ENCODE measurements around the gene KLHL14. TPM values are rescaled to one million over a fixed set of nuclear protein-coding genes. Genes with fewer than 3 reads are reported as not detected.

Gene KLHL14
- total RNA-seq, 2 experiments from 2014 or later: 0.57 to 2.8 TPM

GRCh38 chr18:32803568-32803967 lies 30.7 kb upstream of the KLHL14 start:
- POLR2A ChIA-PET: interaction anchor here (0.6 to 3.2 kb wide), 11 partner anchors 11 to 592 kb away, joined by 3 to 11 read pairs (median 4); partner anchors contain the start of gene KLHL14
- peak overlapping the region; percentile 97 for H3K27ac ChIP-seq (ENCODE audit: low read depth, low read length, poor library complexity, severe bottlenecking)
- CTCF ChIA-PET (ENCODE audit: unreplicated experiment): no interaction called here

GRCh38 chr18:32802591-32803451 lies 30.0 kb upstream of the KLHL14 start:
- ChIA-PET POLR2A (interaction anchor here (0.6 to 3.2 kb wide), 14 partner anchors 10 to 879 kb away, joined by 3 to 11 read pairs (median 4); partner anchors contain the start of gene KLHL14), CTCF (ENCODE audit: unreplicated experiment) (no interaction called here)
- Histone ChIP-seq H3K9me2 (ENCODE audit: insufficient read depth, low read length) (no peaks in the 10 kb centered on the region), H3K4me3 (ENCODE audit: low read depth, low read length, poor library complexity, severe bottlenecking) (peak overlapping the region; percentile 58), H3K4me2 (ENCODE audit: low read length) (peak overlapping the region; percentile 80), H3K27ac (ENCODE audit: low read depth, low read length, poor library complexity, severe bottlenecking) (peak overlapping the region; percentile 97), H3K79me2 (ENCODE audit: insufficient read depth, low read depth, low read length) (no peaks in the 10 kb centered on the region), H3K4me1 (ENCODE audit: insufficient read depth, low read length, poor library complexity, severe bottlenecking) (peaks cover 54% of the 10 kb centered on the region), H2AFZ (ENCODE audit: low read length) (peak overlapping the region; percentile 87; the same call in 1 of the 2 replicates), H4K20me1 (ENCODE audit: insufficient read depth, low read length) (no peaks in the 10 kb centered on the region), H3K36me3 (ENCODE audit: insufficient read depth, low read length) (peaks cover 6% of the 10 kb centered on the region), H3K9me3 (ENCODE audit: low read length) (peaks cover 23% of the 10 kb centered on the region; the same call in 1 of the 2 replicates)
- TF ChIP-seq CTCF (conservative IDR thresholded peaks at IDR 0.05; ENCODE audit: low read length): no peak
- no peak for TF ChIP-seq EZH2phosphoT487 (IDR thresholded peaks at IDR 0.05; ENCODE audit: borderline replicate concordance, low read depth, low read length)
- intact Hi-C loops (cut with micrococcal nuclease; ENCODE audit: unreplicated experiment): loop anchor here (1.0 to 10.0 kb wide), 3 partner anchors 43 to 1049 kb away; no protein-coding TSS in a partner anchor
- no TSS peak for BruUV-seq (replicated peaks)
- peak; percentile 73 for DNase-seq (ENCODE audit: low spot score)

More at GRCh38 chr18:32803568-32803967, 30.7 kb upstream of the KLHL14 start:
- no peaks in the 10 kb centered on the region for H3K79me2 ChIP-seq (ENCODE audit: insufficient read depth, low read depth, low read length)
- H3K4me3 ChIP-seq (ENCODE audit: low read depth, low read length, poor library complexity, severe bottlenecking): peak overlapping the region; percentile 58
- peaks cover 16% of the 10 kb centered on the region; the same call in 1 of the 2 replicates for H3K9me3 ChIP-seq (ENCODE audit: low read length)
- peak overlapping the region; percentile 87; the same call in 1 of the 2 replicates for H2AFZ ChIP-seq (ENCODE audit: low read length)
- H3K36me3 ChIP-seq (ENCODE audit: insufficient read depth, low read length): peaks cover 6% of the 10 kb centered on the region
- TF ChIP-seq EZH2phosphoT487 (IDR thresholded peaks at IDR 0.05; ENCODE audit: borderline replicate concordance, low read depth, low read length): no peak
- no peak for TF ChIP-seq CTCF (conservative IDR thresholded peaks at IDR 0.05; ENCODE audit: low read length)
- no peaks in the 10 kb centered on the region for H4K20me1 ChIP-seq (ENCODE audit: insufficient read depth, low read length)
- H3K9me2 ChIP-seq (ENCODE audit: insufficient read depth, low read length): no peaks in the 10 kb centered on the region
- peaks cover 61% of the 10 kb centered on the region for H3K4me1 ChIP-seq (ENCODE audit: insufficient read depth, low read length, poor library complexity, severe bottlenecking)
- intact Hi-C loops (cut with micrococcal nuclease; ENCODE audit: unreplicated experiment): loop anchor here (1.0 to 10.0 kb wide), 3 partner anchors 43 to 1049 kb away; no protein-coding TSS in a partner anchor
- BruUV-seq (replicated peaks): no TSS peak
- DNase-seq (ENCODE audit: low spot score): peak; percentile 90
- peak overlapping the region; percentile 80 for H3K4me2 ChIP-seq (ENCODE audit: low read length)

All from OCI-LY7 (cell line).